ENCODE data around the gene EPB41.

Gene EPB41

GRCh38 chr1:28950449-28950848, 36.1 kb downstream of the EPB41 start:
- TF ChIP-seq POLR2AphosphoS5 (IDR thresholded peaks at IDR 0.05; ENCODE audit: low read depth, low read length) (no peak), REST (IDR thresholded peaks at IDR 0.05; ENCODE audit: insufficient read depth in 1 of 2, low read depth in 2 of 2, low read length in 2 of 2) (no peak), TAF1 (IDR thresholded peaks at IDR 0.05; ENCODE audit: borderline replicate concordance, insufficient read depth, low read length) (no peak), FOXP2 (optimal IDR thresholded peaks at IDR 0.05; ENCODE audit: borderline replicate concordance, extremely low read depth, extremely low read length, insufficient read depth) (no peak), SIN3A (IDR thresholded peaks at IDR 0.05; ENCODE audit: borderline replicate concordance, insufficient read depth, low read length) (no peak)

GRCh38 chr1:28954126-28954726, 39.9 kb downstream of the EPB41 start:
- no peak for TF ChIP-seq FOXP2 (optimal IDR thresholded peaks at IDR 0.05; ENCODE audit: borderline replicate concordance, extremely low read depth, extremely low read length, insufficient read depth)
- TF ChIP-seq REST (IDR thresholded peaks at IDR 0.05; ENCODE audit: insufficient read depth in 1 of 2, low read depth in 2 of 2, low read length in 2 of 2) = no peak
- no peak for TF ChIP-seq SIN3A (IDR thresholded peaks at IDR 0.05; ENCODE audit: borderline replicate concordance, insufficient read depth, low read length)
- TF ChIP-seq TAF1 (IDR thresholded peaks at IDR 0.05; ENCODE audit: borderline replicate concordance, insufficient read depth, low read length) = no peak
- no peak for TF ChIP-seq POLR2AphosphoS5 (IDR thresholded peaks at IDR 0.05; ENCODE audit: low read depth, low read length)

- TF ChIP-seq SIN3A (IDR thresholded peaks at IDR 0.05; ENCODE audit: borderline replicate concordance, insufficient read depth, low read length) = no peak
- no peak for TF ChIP-seq FOXP2 (optimal IDR thresholded peaks at IDR 0.05; ENCODE audit: borderline replicate concordance, extremely low read depth, extremely low read length, insufficient read depth)
These were observed 41.7 kb downstream of the EPB41 start for GRCh38 chr1:28956038-28956464.

- TF ChIP-seq SIN3A (IDR thresholded peaks at IDR 0.05; ENCODE audit: borderline replicate concordance, insufficient read depth, low read length) (no peak), POLR2AphosphoS5 (IDR thresholded peaks at IDR 0.05; ENCODE audit: low read depth, low read length) (no peak), FOXP2 (optimal IDR thresholded peaks at IDR 0.05; ENCODE audit: borderline replicate concordance, extremely low read depth, extremely low read length, insufficient read depth) (no peak)
These were observed 51.0 kb downstream of the EPB41 start for GRCh38 chr1:28965271-28965870.

GRCh38 chr1:28966617-28967016, 52.2 kb downstream of the EPB41 start:
- TF ChIP-seq SIN3A (IDR thresholded peaks at IDR 0.05; ENCODE audit: borderline replicate concordance, insufficient read depth, low read length) (no peak), POLR2AphosphoS5 (IDR thresholded peaks at IDR 0.05; ENCODE audit: low read depth, low read length) (no peak), FOXP2 (optimal IDR thresholded peaks at IDR 0.05; ENCODE audit: borderline replicate concordance, extremely low read depth, extremely low read length, insufficient read depth) (no peak), TAF1 (IDR thresholded peaks at IDR 0.05; ENCODE audit: borderline replicate concordance, insufficient read depth, low read length) (no peak), REST (IDR thresholded peaks at IDR 0.05; ENCODE audit: insufficient read depth in 1 of 2, low read depth in 2 of 2, low read length in 2 of 2) (no peak)
